ENCODE data around the gene PDE6C.

DNA sequence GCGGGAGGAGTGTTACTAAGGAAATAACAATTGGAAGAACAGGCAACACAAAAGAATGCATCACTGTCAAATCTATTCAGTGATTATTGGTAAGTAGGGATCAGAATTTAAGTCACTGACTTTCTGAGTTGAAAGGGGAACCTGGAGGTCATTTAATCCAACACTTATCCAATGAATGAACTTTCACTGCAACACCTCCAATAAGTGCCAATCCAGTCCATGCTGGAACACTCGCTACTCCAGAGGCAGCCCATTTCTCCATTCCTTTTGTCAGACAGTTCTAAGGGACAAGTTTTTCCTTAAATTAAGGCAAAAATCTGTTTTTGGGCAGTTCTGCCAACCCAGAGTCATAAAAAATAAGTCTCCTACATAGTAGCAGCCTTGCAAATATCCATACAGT lies 60.6 kb downstream of the PDE6C start:
- no peak for TF ChIP-seq POLR2A (IDR thresholded peaks at IDR 0.05; ENCODE audit: low read depth, low read length)
- TF ChIP-seq, protein P1, sequence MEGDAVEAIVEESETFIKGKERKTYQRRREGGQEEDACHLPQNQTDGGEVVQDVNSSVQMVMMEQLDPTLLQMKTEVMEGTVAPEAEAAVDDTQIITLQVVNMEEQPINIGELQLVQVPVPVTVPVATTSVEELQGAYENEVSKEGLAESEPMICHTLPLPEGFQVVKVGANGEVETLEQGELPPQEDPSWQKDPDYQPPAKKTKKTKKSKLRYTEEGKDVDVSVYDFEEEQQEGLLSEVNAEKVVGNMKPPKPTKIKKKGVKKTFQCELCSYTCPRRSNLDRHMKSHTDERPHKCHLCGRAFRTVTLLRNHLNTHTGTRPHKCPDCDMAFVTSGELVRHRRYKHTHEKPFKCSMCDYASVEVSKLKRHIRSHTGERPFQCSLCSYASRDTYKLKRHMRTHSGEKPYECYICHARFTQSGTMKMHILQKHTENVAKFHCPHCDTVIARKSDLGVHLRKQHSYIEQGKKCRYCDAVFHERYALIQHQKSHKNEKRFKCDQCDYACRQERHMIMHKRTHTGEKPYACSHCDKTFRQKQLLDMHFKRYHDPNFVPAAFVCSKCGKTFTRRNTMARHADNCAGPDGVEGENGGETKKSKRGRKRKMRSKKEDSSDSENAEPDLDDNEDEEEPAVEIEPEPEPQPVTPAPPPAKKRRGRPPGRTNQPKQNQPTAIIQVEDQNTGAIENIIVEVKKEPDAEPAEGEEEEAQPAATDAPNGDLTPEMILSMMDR (conservative IDR thresholded peaks at IDR 0.05; ENCODE audit: low read depth, low read length): no peak
- no peak for TF ChIP-seq SMC3 (IDR thresholded peaks at IDR 0.05; ENCODE audit: low read depth, low read length)
- no peak for TF ChIP-seq MXI1 (IDR thresholded peaks at IDR 0.05; ENCODE audit: borderline replicate concordance, low read depth, low read length)
